Measurements from ENCODE around the gene MYO7A. TPM values are rescaled to one million over a fixed set of nuclear protein-coding genes. Genes with fewer than 3 reads are reported as not detected.
A peak's percentile ranks its signal among the peaks of the same experiment; 100 is the strongest.

MYO7A gene
- total RNA-seq, 1 donor: 0.27 TPM

DNA sequence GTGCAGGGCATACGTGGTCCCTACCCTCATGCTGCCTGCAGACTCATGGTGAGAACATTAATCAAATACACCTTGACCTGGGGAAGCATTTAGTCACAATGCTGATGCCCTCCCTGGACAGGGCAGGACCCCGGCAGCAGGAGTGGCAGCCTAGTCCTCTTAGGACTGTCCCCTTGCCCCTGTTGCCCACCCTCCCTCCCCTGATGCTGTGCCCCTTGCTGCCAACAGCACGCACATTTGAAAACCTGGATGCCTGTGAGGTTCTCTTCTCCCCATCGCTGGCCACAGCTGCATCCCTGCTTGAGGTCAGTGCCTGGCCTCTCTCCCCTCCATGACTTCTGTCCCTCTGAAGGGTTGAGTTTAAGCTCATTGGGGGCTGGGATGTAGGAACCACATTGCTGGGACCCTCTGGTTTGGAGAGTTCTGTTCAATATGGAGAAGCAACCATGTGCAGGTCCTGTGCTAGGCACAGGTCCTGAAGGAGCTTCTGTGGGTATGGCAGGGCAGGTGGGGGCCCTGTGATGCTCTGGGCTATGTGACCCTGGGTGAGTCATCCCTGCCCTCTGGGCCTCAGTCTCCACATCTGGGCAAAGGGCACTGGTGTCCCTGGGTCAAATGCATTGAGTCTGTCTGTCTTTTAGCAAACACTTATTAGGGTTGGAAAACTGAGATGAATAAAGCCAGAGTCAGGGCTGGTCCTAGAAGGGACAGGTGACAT, 31.3 kb downstream of the MYO7A start:
- DNase-seq (ENCODE audit: low read depth in 2 of 3, low spot score in 2 of 3): no peak

GRCh38 chr11:77159937-77160495, 32.0 kb downstream of the MYO7A start:
- DNase-seq (ENCODE audit: low read depth in 2 of 3, low spot score in 2 of 3): no peak

DNA sequence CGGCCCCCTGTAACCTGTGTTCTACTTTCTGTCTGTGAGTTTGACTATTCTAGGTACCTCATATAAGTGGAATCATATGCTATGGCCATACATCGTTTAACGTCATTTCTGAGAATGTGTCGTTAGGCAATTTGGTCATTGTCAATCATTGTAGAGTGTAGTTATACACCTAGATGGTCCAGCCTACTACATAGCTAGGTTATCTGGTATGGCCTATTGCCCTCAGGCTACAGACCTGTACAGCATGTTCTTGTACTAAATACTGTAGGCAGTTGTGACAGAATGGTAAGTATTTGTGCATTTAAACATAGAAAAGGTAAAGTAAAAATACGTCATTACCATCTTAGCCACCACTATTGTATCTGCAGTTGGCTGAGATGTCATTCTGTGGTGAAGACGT, 35.2 kb downstream of the MYO7A start:
- DNase-seq (ENCODE audit: low read depth in 2 of 3, low spot score in 2 of 3): no peak

GRCh38 chr11:77165066-77165465, 37.0 kb downstream of the MYO7A start:
- no peak for DNase-seq (ENCODE audit: low read depth in 2 of 3, low spot score in 2 of 3)

DNA sequence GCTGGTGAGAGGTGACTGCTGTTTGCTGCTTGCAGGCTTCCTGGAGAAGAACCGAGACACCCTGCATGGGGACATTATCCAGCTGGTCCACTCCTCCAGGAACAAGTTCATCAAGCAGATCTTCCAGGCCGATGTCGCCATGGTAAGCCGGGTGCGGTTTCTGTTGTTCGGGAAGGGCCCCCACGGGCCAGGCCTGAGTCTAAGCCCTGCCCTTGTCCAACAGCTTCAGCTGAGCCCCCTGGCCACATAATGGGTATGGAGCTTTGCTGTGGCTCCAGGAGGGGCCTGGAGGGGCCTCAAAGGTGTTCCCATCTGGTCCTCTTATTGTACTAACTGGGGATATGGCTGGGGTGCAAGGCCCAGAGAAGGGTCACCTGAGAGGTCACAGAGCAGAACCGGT, 38.0 kb downstream of the MYO7A start:
- DNase-seq (ENCODE audit: low read depth in 2 of 3, low spot score in 2 of 3): no peak

DNA sequence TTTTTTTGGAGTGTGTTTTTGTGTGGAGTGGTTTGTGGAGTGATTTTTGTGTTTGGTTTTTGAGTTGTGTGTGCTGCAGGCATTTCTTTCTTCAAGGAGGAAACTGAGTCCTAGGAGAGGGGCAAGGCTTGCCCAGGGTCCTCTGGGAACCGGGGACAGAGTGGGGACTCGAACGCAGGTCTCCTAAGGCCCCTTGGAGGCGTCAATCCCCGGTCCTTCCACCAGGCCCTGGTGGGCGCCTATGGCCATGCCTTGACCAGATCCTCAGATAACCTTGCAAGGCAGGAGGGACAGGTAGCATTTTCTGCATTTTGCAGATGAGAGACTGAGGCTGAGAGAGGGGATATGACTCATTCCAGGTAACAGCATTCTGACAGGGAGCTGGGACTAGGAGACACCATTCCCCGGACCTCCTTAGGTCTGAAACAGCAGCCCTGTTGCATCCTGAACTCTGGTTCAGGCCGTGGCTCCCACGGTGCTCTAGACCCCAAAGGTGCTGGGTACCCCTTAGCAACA, 39.1 kb downstream of the MYO7A start:
- no peak for DNase-seq (ENCODE audit: low read depth in 2 of 3, low spot score in 2 of 3)

DNA sequence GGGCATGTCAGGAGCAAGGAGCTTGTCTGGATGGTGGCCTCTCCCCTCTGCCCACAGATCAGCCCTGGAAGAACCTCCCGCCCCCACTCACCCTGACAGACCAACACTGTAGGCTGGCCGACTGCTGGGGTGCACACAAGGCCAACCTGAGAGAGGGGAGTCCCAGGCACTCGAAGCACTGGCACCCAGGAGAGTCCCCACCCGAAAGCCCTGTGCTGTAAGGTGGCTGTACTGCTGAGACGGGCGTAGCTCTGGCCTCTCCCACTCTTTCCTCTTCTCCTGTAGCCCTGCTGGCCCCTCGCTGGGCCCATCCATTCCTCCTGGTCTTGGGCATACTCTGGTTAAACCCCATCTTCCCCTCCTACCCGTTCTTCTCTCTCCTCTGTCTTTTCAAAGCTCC, 39.7 kb downstream of the MYO7A start:
- DNase-seq (ENCODE audit: low read depth in 2 of 3, low spot score in 2 of 3): no peak

DNA sequence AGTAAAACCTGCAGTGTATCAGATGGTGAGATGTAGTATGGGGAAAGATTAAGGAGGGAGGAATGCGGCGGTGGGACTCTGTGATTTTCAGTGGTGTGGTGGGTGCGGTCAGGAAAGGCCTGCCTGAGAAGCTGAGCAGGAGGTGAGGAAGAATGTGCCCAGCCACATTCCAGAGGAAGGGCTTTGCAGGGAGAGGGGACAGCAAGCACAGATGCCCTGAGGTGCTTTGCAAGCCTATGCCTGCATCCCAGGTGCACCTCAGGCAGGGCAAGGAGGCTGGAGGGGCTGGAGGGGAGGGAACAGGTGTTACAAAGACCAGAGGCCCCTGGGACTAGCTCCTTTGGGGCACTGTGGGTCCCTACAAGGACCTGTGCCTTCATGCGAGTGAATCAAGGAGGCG, 42.1 kb downstream of the MYO7A start:
- DNase-seq (ENCODE audit: low read depth in 2 of 3, low spot score in 2 of 3): no peak

- no peak for DNase-seq (ENCODE audit: low read depth in 2 of 3, low spot score in 2 of 3)
Measured at GRCh38 chr11:77171254-77171653, 43.2 kb downstream of the MYO7A start.

DNA sequence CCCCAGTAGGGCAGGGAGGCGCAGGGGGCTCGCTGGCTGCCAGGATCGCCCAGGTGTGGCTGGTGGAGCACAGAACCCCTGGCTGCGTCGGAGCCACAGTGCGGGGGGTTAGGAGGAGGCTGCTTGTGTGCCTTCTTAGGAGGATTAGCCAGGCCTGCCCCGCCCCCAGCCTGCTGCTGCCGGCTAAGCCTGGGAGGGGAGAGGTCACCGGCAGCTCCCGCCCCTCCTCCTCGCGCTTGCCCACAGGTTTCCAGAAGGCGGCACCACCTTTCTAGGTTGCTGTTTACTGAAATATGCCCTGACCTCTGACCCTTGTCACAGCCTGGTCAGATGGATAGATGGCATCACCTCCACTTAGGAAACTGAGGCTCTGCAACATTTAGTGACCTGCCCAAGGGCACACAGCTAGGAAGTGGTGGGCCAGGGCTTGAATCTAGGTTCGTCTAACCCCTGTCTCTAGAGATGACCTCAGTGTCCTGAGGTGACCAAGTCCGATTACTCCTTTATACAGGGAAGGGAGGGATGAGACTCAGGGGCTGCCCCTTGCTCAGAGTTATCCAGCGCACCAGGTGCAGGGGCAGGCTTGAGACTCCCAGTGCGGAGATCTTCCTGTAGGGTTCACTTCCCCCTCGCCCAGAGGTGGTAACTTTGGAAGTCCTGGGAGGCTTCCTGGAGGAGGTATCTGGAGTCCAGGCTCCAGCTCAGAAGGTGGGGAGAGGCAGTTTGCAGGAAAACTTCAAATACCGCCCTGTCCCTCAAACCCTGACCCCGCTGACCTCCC, 44.0 kb downstream of the MYO7A start:
- no peak for DNase-seq (ENCODE audit: low read depth in 2 of 3, low spot score in 2 of 3)

DNA sequence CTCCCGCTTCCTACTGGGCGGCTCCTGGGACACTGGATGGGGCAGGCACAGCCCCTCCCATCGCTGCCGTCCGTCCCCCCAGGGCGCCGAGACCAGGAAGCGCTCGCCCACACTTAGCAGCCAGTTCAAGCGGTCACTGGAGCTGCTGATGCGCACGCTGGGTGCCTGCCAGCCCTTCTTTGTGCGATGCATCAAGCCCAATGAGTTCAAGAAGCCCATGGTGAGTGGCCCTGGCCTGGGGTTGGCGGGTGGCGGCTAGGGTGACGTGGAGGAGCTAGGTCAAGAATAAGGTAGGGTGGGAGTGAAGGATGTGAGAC, 44.6 kb downstream of the MYO7A start:
- DNase-seq (ENCODE audit: low read depth in 2 of 3, low spot score in 2 of 3): no peak

- no peak for DNase-seq (ENCODE audit: low read depth in 2 of 3, low spot score in 2 of 3)
Measured at GRCh38 chr11:77173494-77173893, 45.4 kb downstream of the MYO7A start.

- DNase-seq (ENCODE audit: low read depth in 2 of 3, low spot score in 2 of 3): no peak
Measured at GRCh38 chr11:77174559-77174958, 46.5 kb downstream of the MYO7A start.

DNA sequence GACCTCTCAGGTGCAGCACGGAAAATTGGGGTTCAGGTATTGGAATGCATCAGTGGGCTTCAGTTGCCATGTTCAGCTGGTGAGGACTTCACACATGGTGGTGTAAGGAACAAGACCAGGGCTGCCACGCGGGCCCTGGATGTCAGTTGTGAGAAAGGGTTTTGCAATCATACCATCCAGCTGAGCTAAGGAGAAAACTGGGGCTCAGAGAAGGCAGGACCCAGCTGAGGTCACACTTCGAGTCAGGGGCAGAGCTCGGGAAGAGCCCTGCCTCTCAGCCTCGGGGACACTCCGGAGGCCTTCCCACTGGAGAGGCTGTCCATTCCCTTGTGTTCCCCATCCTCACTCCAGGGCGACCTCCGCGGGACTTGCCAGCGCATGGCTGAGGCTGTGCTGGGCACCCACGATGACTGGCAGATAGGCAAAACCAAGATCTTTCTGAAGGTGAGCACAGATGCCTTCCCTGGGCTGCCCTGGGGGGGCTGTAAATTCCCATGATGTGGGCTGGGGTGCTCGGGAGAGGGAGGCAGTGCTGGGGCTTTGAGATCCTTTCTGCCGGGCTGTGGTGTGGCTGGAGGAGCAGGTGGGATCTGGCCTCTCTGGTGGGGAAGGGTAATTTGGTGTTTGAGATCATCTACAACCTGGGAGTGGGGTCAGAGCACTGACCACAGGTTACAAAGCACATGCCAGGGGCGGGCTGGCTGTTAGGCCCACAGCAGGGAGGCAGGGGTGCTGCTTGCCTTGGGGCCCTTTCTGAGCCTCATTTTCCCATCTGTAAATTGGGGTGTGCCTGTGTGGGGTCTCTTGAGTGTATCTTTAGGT, 47.2 kb downstream of the MYO7A start:
- no peak for DNase-seq (ENCODE audit: low read depth in 2 of 3, low spot score in 2 of 3)

- DNase-seq (ENCODE audit: low read depth in 2 of 3, low spot score in 2 of 3): peak in 1 of 3 donors; percentile 52
Measured at GRCh38 chr11:77175869-77176539, 48.0 kb downstream of the MYO7A start.

- DNase-seq (ENCODE audit: low read depth in 2 of 3, low spot score in 2 of 3): no peak
Measured at GRCh38 chr11:77176996-77177395, 49.0 kb downstream of the MYO7A start.

DNA sequence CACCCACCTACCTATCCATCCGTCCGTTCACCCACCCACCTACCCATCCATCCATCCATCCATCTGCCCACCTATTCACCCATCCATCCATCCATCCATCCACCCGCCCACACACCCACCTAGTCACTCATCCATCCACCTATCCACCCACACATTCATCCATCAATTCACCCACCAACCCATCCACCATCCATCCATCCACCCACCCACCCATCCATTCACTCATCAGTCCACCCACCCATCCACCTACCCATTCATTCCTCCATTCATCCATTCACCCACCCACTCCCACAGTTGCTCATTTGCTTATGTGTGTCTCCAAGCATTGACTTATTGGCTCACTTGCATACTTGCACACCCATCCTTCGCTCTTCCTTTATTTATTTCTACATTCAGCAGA, 50.1 kb downstream of the MYO7A start:
- no peak for DNase-seq (ENCODE audit: low read depth in 2 of 3, low spot score in 2 of 3)

DNA sequence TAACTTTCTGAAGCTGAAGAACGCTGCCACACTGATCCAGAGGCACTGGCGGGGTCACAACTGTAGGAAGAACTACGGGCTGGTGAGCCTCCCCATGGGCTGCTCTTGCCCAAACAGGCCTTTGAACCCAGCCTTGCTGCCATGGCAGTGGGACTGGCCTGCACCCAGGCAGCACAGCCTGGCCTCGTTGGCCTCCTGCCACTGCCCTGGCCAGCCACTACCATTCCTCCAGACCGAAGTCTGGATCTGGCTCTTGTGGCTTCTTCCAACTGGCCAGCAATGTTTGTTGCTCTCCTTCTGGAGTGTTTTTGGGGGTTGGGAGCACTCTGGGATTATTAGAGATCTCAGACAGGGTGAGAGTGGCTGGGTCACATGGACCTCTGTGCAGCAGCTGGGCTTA, 51.0 kb downstream of the MYO7A start:
- DNase-seq (ENCODE audit: low read depth in 2 of 3, low spot score in 2 of 3): no peak

GRCh38 chr11:77179681-77180080, 51.6 kb downstream of the MYO7A start:
- DNase-seq (ENCODE audit: low read depth in 2 of 3, low spot score in 2 of 3): no peak

DNA sequence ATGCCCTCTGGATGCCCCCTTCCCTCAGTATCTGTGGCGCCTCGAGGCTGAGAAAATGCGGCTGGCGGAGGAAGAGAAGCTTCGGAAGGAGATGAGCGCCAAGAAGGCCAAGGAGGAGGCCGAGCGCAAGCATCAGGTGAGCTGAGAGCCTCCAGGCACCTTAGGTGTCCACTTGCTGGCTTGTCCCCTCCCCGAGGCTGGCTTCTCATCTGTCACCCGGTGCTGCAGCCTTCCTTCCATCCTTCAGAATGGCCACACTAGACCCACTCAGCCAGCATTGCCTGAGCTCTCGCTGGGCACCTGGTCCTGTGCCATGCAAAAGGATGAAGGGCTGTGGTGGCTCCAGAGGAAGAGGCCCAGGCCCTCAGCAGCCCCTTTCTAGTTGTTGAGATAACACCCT, 52.3 kb downstream of the MYO7A start:
- no peak for DNase-seq (ENCODE audit: low read depth in 2 of 3, low spot score in 2 of 3)

GRCh38 chr11:77181226-77181625, 53.2 kb downstream of the MYO7A start:
- no peak for DNase-seq (ENCODE audit: low read depth in 2 of 3, low spot score in 2 of 3)

Measured in hematopoietic multipotent progenitor cell (in vitro differentiated cells).